ENCODE measurements around the gene SPEF1. TPM values are rescaled to one million over a fixed set of nuclear protein-coding genes. Genes with fewer than 3 reads are reported as not detected.

SPEF1 gene
- total and polyA plus RNA-seq, 2 experiments from 2014 or later, result 0.11 TPM; not detected in 1

DNA sequence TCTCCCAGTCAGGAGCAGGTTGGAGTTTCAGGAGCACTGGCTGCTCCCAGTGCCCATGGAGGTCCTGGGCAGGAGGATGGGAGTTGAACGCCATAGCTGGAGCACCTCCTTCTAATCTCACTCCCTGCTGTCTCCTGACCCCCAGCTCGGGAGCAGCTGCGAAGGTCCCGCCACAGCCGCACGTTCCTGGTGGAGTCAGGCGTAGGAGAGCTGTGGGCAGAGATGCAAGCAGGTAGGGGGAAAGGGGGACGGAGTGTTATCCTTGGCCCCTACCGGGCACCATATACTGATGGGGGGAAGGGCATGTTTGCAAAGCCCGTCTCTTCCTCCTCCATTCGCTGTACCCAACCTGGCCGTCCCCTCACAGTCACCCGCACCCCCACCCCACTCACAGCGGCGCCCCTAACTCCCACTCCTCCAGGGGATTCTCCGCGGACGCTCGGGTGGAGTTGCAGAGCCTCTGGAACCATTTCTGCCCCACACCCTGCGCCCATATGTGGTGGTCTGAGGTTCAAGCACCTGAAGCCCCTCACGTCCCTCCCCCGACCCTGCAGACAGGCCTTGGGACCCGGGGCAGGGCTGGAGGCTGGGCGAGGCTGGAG lies 32.1 kb downstream of the SPEF1 start:
- H3K4me2 ChIP-seq (ENCODE audit: unreplicated experiment), result no peak overlapping the region
- H4K20me1 ChIP-seq (ENCODE audit: insufficient read depth), result no peaks in the 10 kb centered on the region
- 89 to 92% methylated on average over 17 to 24 of the region's 24 CpGs for WGBS, 2 experiments (ENCODE audit: low coverage in 1 of 2, low lambda C conversion rate in 2 of 2, missing lambda C conversion rate in 2 of 2)
- H3F3A ChIP-seq (ENCODE audit: insufficient read depth), result no peaks in the 10 kb centered on the region
- no peaks in the 10 kb centered on the region for H3K79me2 ChIP-seq (ENCODE audit: insufficient read depth)
- no peaks in the 10 kb centered on the region for H3K4me1 ChIP-seq (ENCODE audit: insufficient read depth)
- H3K9me3 ChIP-seq (ENCODE audit: low read depth), result no peaks in the 10 kb centered on the region
- no peak overlapping the region for H2AFZ ChIP-seq
- DNase-seq, result no peak
- TF ChIP-seq EZH2phosphoT487 (IDR thresholded peaks at IDR 0.05; ENCODE audit: insufficient read depth, low read depth) (no peak), EZH2 (IDR thresholded peaks at IDR 0.05; ENCODE audit: insufficient read depth, poor library complexity, severe bottlenecking) (no peak)
- no peak overlapping the region for H3K27ac ChIP-seq
- H3K36me3 ChIP-seq (ENCODE audit: low read depth), result no peaks in the 10 kb centered on the region
- no peaks in the 10 kb centered on the region for H3K27me3 ChIP-seq (replicated peaks; ENCODE audit: insufficient read depth)
- in situ Hi-C loops (cut with MboI), result no loop called here
- no peak overlapping the region for H3K9ac ChIP-seq
- no peak overlapping the region for H3K4me3 ChIP-seq
- no peaks in the 10 kb centered on the region for H3K9me2 ChIP-seq (ENCODE audit: insufficient read depth)

DNA sequence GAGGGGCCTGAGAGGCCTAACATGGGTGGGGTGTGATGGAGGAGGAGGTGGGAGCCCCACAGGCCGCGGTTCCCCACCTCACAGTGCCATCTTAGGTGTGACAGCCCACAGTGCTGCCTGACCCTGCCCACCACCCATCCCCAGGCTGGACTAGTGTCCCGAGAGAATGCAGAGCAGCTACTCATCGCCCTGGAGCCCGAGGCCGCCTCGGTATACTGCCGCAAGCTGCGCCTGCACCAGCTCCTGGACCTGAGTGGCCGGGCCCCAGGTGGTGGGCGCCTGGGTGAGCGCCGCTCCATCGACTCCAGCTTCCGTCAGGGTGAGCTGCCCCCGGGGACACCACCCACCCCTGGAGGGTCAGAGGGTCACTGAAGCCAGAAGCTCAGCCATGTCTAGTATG lies 33.2 kb downstream of the SPEF1 start:
- no peaks in the 10 kb centered on the region for H3F3A ChIP-seq (ENCODE audit: insufficient read depth)
- DNase-seq, result no peak
- H3K4me2 ChIP-seq (ENCODE audit: unreplicated experiment), result no peak overlapping the region
- no peak for TF ChIP-seq EZH2phosphoT487 (IDR thresholded peaks at IDR 0.05; ENCODE audit: insufficient read depth, low read depth)
- no peak for TF ChIP-seq EZH2 (IDR thresholded peaks at IDR 0.05; ENCODE audit: insufficient read depth, poor library complexity, severe bottlenecking)
- no peaks in the 10 kb centered on the region for H3K36me3 ChIP-seq (ENCODE audit: low read depth)
- in situ Hi-C loops (cut with MboI), result no loop called here
- no peak overlapping the region for H3K27ac ChIP-seq
- H3K9me2 ChIP-seq (ENCODE audit: insufficient read depth), result no peaks in the 10 kb centered on the region
- H3K4me1 ChIP-seq (ENCODE audit: insufficient read depth), result no peaks in the 10 kb centered on the region
- H4K20me1 ChIP-seq (ENCODE audit: insufficient read depth), result no peaks in the 10 kb centered on the region
- H3K27me3 ChIP-seq (replicated peaks; ENCODE audit: insufficient read depth), result no peaks in the 10 kb centered on the region
- H2AFZ ChIP-seq, result no peak overlapping the region
- no peak overlapping the region for H3K4me3 ChIP-seq
- H3K9me3 ChIP-seq (ENCODE audit: low read depth), result no peaks in the 10 kb centered on the region
- H3K9ac ChIP-seq, result no peak overlapping the region
- WGBS, 2 experiments (ENCODE audit: low coverage in 1 of 2, low lambda C conversion rate in 2 of 2, missing lambda C conversion rate in 2 of 2), result 86 to 91% methylated on average over 16 of the region's 16 CpGs
- H3K79me2 ChIP-seq (ENCODE audit: insufficient read depth), result no peaks in the 10 kb centered on the region

GRCh38 chr20:3747471-3747870 lies 33.8 kb downstream of the SPEF1 start:
- no peaks in the 10 kb centered on the region for H3K9me2 ChIP-seq (ENCODE audit: insufficient read depth)
- H3K27ac ChIP-seq, result no peak overlapping the region
- in situ Hi-C loops (cut with MboI), result no loop called here
- H3K4me1 ChIP-seq (ENCODE audit: insufficient read depth), result no peaks in the 10 kb centered on the region
- no peaks in the 10 kb centered on the region for H3F3A ChIP-seq (ENCODE audit: insufficient read depth)
- H4K20me1 ChIP-seq (ENCODE audit: insufficient read depth), result no peaks in the 10 kb centered on the region
- H2AFZ ChIP-seq, result no peak overlapping the region
- H3K36me3 ChIP-seq (ENCODE audit: low read depth), result no peaks in the 10 kb centered on the region
- H3K27me3 ChIP-seq (replicated peaks; ENCODE audit: insufficient read depth), result no peaks in the 10 kb centered on the region
- TF ChIP-seq EZH2 (IDR thresholded peaks at IDR 0.05; ENCODE audit: insufficient read depth, poor library complexity, severe bottlenecking), result no peak
- TF ChIP-seq EZH2phosphoT487 (IDR thresholded peaks at IDR 0.05; ENCODE audit: insufficient read depth, low read depth), result no peak
- no peak overlapping the region for H3K4me2 ChIP-seq (ENCODE audit: unreplicated experiment)
- DNase-seq, result no peak
- H3K79me2 ChIP-seq (ENCODE audit: insufficient read depth), result no peaks in the 10 kb centered on the region
- WGBS, 2 experiments (ENCODE audit: low coverage in 1 of 2, low lambda C conversion rate in 2 of 2, missing lambda C conversion rate in 2 of 2), result 96 to 98% methylated on average over 2 of the region's 2 CpGs
- no peak overlapping the region for H3K4me3 ChIP-seq
- no peak overlapping the region for H3K9ac ChIP-seq
- H3K9me3 ChIP-seq (ENCODE audit: low read depth), result no peaks in the 10 kb centered on the region

GRCh38 chr20:3745686-3746173 lies 35.5 kb downstream of the SPEF1 start:
- WGBS, 2 experiments (ENCODE audit: low coverage in 1 of 2, low lambda C conversion rate in 2 of 2, missing lambda C conversion rate in 2 of 2), result 86 to 89% methylated on average over 11 of the region's 11 CpGs
- no peaks in the 10 kb centered on the region for H3F3A ChIP-seq (ENCODE audit: insufficient read depth)
- no peaks in the 10 kb centered on the region for H3K27me3 ChIP-seq (replicated peaks; ENCODE audit: insufficient read depth)
- H3K4me2 ChIP-seq (ENCODE audit: unreplicated experiment), result no peak overlapping the region
- in situ Hi-C loops (cut with MboI), result no loop called here
- no peak overlapping the region for H3K9ac ChIP-seq
- DNase-seq, result no peak
- no peaks in the 10 kb centered on the region for H3K79me2 ChIP-seq (ENCODE audit: insufficient read depth)
- no peak overlapping the region for H2AFZ ChIP-seq
- no peaks in the 10 kb centered on the region for H3K9me3 ChIP-seq (ENCODE audit: low read depth)
- H3K9me2 ChIP-seq (ENCODE audit: insufficient read depth), result no peaks in the 10 kb centered on the region
- no peak for TF ChIP-seq EZH2 (IDR thresholded peaks at IDR 0.05; ENCODE audit: insufficient read depth, poor library complexity, severe bottlenecking)
- no peak for TF ChIP-seq EZH2phosphoT487 (IDR thresholded peaks at IDR 0.05; ENCODE audit: insufficient read depth, low read depth)
- H3K4me3 ChIP-seq, result no peak overlapping the region
- H3K27ac ChIP-seq, result no peak overlapping the region
- no peaks in the 10 kb centered on the region for H3K4me1 ChIP-seq (ENCODE audit: insufficient read depth)
- no peaks in the 10 kb centered on the region for H4K20me1 ChIP-seq (ENCODE audit: insufficient read depth)
- H3K36me3 ChIP-seq (ENCODE audit: low read depth), result no peaks in the 10 kb centered on the region

All from GM23248 (cell line).